NT2/D1 (cell line): ENCODE measurements around the gene BCL2A1.

Source experiments
- DNase-seq: peaks from one replicate; pipeline ENCODE4 v3.0.0-alpha.2; 2011; ENCODE audit warnings: low read depth, low spot score
- H3K27me3 ChIP-seq: 2 replicates; pipeline ENCODE4 v1.6.0; 2011; ENCODE audit warnings: mild to moderate bottlenecking; ENCODE audit not compliant: insufficient read length, insufficient read depth
- H3K36me3 ChIP-seq: 2 replicates; pipeline ENCODE4 v1.6.1; 2011; ENCODE audit warnings: mild to moderate bottlenecking, low read length, mixed read lengths; ENCODE audit not compliant: insufficient read depth, insufficient read length
- H3K4me1 ChIP-seq: 2 replicates; pipeline ENCODE4 v1.5.1; 2011; ENCODE audit not compliant: insufficient read depth, insufficient read length
- H3K4me3 ChIP-seq: 2 replicates; pipeline ENCODE4 v1.5.1; 2011; ENCODE audit warnings: low read depth; ENCODE audit not compliant: insufficient read length
- H3K9ac ChIP-seq: 2 replicates; pipeline ENCODE4 v1.6.0; 2011; ENCODE audit warnings: low read depth; ENCODE audit not compliant: insufficient read length
- H3K9me3 ChIP-seq: 2 replicates; pipeline ENCODE4 v1.5.1; 2011; ENCODE audit warnings: mild to moderate bottlenecking, low read length; ENCODE audit not compliant: insufficient read depth
- SUZ12 ChIP-seq: IDR thresholded peaks from 2 replicates; pipeline ENCODE4 v1.6.1; 2011; ENCODE audit not compliant: insufficient read length, insufficient read depth; ENCODE audit errors: extremely low read depth
- YY1 ChIP-seq: IDR thresholded peaks from 2 replicates; pipeline ENCODE4 v1.6.1; 2011; ENCODE audit not compliant: insufficient read length, insufficient read depth
- ZNF274 ChIP-seq: IDR thresholded peaks from 2 replicates; pipeline ENCODE4 v1.6.1; 2011; ENCODE audit warnings: mild to moderate bottlenecking, low read depth, low read length

The BCL2A1 gene

DNA sequence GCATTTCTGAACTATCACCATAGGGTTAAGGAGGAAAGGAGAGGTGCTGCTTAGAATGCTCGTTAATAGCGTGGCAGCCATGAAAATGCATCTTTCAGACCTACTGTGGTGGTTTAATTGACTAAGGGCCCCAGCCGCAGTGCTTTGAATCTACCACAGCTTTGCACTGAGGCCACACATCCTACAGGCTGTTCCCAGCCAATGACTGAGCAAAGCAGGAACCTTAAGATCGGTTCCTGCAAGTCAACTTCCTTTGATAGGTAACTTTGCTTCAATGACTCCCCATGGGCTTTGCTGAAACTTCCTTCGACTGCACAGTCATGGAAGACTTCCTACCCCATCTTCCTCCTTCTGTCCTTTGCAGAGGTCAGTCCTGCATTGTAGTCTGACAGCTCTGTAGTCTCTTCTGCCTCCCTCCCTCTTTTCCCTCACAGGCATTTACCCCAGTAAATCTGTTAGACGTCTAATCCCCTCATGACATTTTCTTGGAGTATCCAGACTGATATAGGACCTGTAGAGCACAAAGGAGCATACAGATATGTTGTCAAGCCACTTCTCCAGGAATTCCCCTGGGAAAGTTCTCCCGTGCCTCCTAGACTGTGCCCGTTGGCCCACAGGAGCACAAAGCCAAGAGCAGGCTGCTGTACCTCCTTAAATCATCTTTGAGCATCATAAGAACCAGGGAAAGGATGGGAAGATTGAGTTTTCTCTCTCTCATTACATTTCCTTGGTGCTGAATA, 2.6 kb upstream of the BCL2A1 start:
- H3K9ac ChIP-seq: no peak overlapping the region
- no peak for DNase-seq
- H3K27me3 ChIP-seq: no peaks in the 10 kb centered on the region
- TF ChIP-seq SUZ12: no peak
- no peak for TF ChIP-seq YY1
- TF ChIP-seq ZNF274: no peak
- no peaks in the 10 kb centered on the region for H3K36me3 ChIP-seq
- peaks cover 4% of the 10 kb centered on the region for H3K4me1 ChIP-seq
- H3K4me3 ChIP-seq: no peak overlapping the region
- H3K9me3 ChIP-seq: no peaks in the 10 kb centered on the region

DNA sequence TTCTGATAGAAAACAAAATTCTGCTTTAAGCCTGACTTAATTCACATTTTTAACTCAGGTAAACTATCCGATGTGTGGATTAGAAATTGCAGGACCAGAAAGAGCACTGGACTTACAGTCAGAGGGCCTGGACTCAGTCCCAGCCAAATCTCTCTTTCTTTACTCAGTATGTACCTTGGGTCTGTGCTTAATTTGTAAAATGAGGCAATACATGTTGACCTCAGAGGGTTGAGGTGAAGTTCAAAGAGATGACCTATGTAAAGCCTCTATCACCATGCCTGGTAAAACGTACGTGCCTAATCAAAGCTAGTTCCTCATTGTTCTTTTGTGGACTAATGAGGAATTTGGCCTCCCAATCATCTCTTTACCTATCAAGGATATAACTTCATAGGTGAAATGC, 1.9 kb upstream of the BCL2A1 start:
- Histone ChIP-seq H3K27me3 (no peaks in the 10 kb centered on the region), H3K9me3 (no peaks in the 10 kb centered on the region), H3K4me3 (no peak overlapping the region), H3K4me1 (no peaks in the 10 kb centered on the region), H3K36me3 (no peaks in the 10 kb centered on the region), H3K9ac (no peak overlapping the region)
- DNase-seq: no peak
- no peak for TF ChIP-seq SUZ12
- TF ChIP-seq YY1: no peak
- no peak for TF ChIP-seq ZNF274

DNA sequence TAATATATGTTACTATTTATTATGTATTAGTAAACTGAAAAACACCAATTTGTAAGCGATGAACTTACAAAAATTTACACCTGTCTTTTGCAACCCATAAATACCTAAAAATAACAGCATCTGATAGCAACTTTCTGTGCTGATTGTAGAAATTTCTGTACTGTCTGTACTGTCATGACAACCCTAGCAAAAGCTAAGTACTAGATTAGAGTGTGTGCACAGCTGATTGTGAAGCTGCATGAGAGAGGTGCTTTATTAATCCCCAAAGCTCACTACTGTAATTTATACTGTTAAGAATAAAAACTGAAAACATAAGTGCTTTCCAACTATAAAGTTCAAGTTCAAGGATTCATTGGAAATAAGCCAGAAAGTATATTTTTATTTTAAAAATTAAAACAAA, 815 bp downstream of the BCL2A1 start:
- Histone ChIP-seq H3K4me3 (no peak overlapping the region), H3K9ac (no peak overlapping the region), H3K4me1 (no peaks in the 10 kb centered on the region), H3K9me3 (no peaks in the 10 kb centered on the region), H3K27me3 (no peaks in the 10 kb centered on the region), H3K36me3 (no peaks in the 10 kb centered on the region)
- no peak for DNase-seq
- no peak for TF ChIP-seq YY1
- no peak for TF ChIP-seq SUZ12

DNA sequence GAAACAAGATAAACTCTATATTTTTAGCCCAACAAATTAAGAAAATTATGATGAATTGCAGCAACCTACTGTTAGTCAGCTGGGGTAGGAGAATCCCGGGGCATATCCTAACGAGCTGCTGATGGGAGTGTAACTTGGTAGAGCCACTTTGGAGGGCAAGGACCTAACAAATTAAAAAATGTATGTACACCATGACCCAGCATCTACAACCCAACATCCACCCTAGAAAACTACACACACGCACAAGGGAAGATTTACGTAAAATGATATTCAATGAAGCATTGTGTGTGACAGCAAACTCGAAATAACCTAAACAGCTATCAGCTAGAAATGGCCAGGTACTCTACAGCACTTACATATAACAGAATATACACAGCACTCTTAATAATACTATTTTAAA, 1.9 kb downstream of the BCL2A1 start:
- H3K4me3 ChIP-seq: no peak overlapping the region
- H3K36me3 ChIP-seq: no peaks in the 10 kb centered on the region
- no peaks in the 10 kb centered on the region for H3K9me3 ChIP-seq
- H3K9ac ChIP-seq: no peak overlapping the region
- TF ChIP-seq SUZ12: no peak
- no peak for TF ChIP-seq YY1
- TF ChIP-seq ZNF274: no peak
- no peak for DNase-seq
- H3K4me1 ChIP-seq: no peaks in the 10 kb centered on the region
- no peaks in the 10 kb centered on the region for H3K27me3 ChIP-seq

DNA sequence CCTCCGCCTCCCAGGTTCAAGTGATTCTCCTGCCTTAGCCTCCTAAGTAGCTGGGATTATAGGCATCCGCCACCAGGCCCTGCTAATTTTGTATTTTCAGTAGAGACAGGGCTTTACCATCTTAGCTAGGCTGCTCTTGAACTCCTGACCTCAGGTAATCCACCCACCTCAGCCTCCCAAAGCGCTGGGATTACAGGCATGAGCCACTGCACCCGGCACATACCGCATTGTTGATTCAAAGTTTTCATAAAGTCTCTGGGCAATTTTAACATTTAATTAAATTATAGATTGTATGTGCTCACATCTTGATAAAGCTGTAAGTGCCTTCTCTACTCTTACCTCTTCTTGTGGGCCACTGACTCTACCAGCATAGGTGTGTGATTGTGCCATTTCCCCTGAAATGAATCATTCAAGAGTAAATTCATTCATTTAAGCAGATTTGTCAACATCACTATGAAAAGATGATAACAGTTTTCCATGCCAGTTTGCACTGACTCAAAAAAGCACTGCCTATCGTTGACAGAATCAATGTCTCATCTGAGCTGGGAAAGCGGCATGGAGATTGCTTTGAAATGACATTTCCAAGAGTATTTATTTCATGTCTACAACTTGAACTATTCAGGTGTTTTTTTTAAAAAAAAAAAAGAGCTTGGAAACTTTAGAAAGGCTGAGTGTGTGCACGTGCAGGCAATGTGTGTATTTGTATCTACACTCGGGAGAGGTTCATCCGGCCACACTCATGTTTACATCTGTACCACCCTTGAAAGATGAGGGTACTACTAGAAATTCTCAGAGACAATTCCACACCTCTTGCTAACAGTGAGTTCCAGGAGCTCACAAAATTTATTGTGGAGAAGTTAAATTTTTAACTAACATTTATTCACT, 3.5 kb downstream of the BCL2A1 start:
- no peak overlapping the region for H3K4me3 ChIP-seq
- no peak for DNase-seq
- H3K9me3 ChIP-seq: no peaks in the 10 kb centered on the region
- H3K4me1 ChIP-seq: no peaks in the 10 kb centered on the region
- no peaks in the 10 kb centered on the region for H3K27me3 ChIP-seq
- H3K9ac ChIP-seq: no peak overlapping the region
- H3K36me3 ChIP-seq: no peaks in the 10 kb centered on the region
- TF ChIP-seq ZNF274 (no peak), YY1 (no peak), SUZ12 (no peak)

DNA sequence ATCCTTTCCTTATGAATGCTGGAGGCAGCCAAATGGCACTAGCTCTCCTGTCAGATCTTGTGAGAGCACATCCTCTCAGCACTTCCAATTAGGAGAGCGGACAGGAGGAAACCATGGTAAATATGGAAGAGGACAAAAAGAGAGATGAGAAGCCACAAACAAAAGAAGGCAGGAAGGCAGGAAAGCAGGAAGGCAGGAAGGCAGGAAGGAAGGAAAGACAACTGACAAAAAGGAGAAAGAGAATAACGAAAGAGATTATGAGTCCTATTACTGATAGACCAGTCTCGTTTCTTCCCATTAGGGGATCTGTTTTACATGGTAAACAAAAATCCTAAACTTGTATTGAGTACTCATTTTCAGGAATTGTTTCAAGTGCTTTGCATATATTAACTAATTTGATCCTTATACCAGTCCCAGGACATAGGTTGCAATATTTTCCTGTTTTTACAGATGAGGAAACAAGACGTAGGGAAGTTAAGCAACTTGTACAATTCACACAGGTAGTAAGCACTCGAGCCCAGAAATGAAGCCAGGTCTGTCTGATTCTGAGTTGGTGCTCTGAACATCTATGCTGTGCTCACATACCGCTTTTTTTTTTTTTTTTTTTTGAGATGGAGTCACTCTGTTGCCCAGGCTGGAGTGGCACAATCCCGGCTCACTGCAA, 4.2 kb downstream of the BCL2A1 start:
- TF ChIP-seq SUZ12: no peak
- H3K4me3 ChIP-seq: no peak overlapping the region
- no peaks in the 10 kb centered on the region for H3K9me3 ChIP-seq
- H3K9ac ChIP-seq: no peak overlapping the region
- no peaks in the 10 kb centered on the region for H3K27me3 ChIP-seq
- H3K4me1 ChIP-seq: no peaks in the 10 kb centered on the region
- no peaks in the 10 kb centered on the region for H3K36me3 ChIP-seq
- DNase-seq: no peak

DNA sequence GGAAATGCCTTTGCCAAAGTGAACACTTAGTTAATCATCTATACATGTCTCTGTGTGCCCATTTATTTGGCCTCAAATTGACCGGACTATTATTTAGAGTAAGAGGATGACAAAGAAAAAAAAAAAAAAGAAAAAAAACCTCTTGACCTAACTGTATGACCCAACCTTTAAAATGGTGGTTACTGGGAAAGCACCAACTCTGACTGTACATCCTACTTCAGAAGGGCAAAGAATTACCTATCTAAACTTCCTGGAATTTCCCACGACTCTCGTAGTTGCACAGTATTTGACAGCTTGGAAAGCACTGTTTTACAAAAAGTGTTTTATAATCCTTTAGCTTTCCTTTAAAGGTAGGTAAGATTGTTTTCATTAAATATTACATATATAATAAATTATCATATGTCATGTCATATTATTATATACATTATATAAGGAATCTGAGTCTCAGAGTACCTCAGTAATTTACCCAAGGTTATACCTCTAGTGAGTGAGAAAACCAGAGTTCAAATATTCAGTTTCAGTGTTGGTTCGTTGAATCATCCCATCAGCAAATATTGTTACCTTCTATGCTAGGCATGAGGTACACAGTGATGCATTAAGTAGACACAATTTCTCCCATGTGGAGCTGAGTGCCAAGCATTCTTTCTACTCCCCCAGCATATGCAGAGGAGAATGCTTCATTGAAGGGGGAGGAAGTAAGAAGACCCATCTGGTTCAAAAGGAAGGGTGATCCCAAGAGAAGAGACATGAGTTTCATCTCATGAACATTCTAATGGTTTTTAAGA, 5.0 kb downstream of the BCL2A1 start:
- H3K36me3 ChIP-seq: no peaks in the 10 kb centered on the region

More for the DNA sequence above, 5.0 kb downstream of the BCL2A1 start:
- TF ChIP-seq ZNF274 (no peak), YY1 (no peak), SUZ12 (no peak)
- Histone ChIP-seq H3K9ac (no peak overlapping the region), H3K27me3 (no peaks in the 10 kb centered on the region), H3K4me1 (no peaks in the 10 kb centered on the region), H3K9me3 (no peaks in the 10 kb centered on the region), H3K4me3 (no peak overlapping the region)
- no peak for DNase-seq
